ENCODE data around the gene FCER2.

Gene FCER2

DNA sequence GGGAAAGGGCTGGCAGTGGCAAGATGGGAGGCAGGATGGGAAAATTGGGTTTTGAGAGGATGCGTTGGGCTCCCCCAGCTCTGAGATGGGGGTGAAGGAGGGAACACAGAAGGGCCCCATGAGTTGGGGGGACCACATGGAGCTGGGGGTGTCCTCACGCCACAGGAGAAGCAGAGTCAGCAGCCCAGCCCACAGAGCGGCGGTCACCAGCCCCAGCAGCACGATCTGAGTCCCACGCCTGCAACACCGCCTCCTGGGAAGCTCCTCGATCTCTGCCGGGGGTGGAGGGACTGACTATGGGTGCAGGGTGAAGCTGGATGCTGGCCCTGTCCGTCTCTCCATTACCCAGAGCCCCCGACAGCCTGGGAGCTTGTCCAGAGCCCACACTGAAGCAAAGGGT lies 3.3 kb downstream of the FCER2 start:
- H3K27ac ChIP-seq, result no peak overlapping the region
- no peaks in the 10 kb centered on the region for H3K36me3 ChIP-seq (replicated peaks)
- no peak overlapping the region for H3K4me3 ChIP-seq (ENCODE audit: low read depth, low read length)
- no peak for TF ChIP-seq CTCF (IDR thresholded peaks at IDR 0.05; ENCODE audit: low read depth, low read length, missing control alignments)
- no peak for DNase-seq
- H3K27me3 ChIP-seq (replicated peaks), result no peaks in the 10 kb centered on the region
- in situ Hi-C loops (cut with HindIII; ENCODE audit: low pct_ligation_motif_present, low sequenced_read_pairs), result no loop called here

DNA sequence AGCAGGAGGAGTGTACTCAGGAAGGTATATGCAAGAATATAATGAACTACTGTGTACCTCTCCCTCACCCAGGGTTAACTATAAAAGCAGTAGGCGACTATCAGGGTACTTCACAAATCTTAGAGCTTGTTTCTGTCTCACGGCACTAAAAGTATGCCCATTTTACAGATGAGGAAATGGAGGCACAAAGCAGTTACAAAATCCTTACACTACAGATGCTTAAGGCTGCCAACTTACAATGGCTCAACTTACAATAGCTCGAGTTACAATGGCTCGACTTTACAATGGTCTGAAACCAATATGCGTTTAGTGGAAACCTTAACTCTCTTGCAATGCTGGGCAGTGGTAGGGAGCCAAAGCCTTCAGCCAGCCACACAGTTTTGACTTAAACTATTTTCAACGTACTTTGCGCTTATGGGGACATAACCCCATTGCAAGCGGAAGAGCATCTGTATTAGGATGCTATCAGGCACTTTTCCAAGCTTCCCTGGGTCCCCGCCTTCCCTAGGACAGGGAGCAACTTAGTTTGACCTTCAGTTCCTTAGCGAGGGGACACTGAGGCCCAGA lies 4.1 kb downstream of the FCER2 start:
- Histone ChIP-seq H3K27me3 (replicated peaks) (no peaks in the 10 kb centered on the region), H3K4me3 (ENCODE audit: low read depth, low read length) (no peak overlapping the region), H3K36me3 (replicated peaks) (no peaks in the 10 kb centered on the region), H3K27ac (no peak overlapping the region)
- TF ChIP-seq CTCF (IDR thresholded peaks at IDR 0.05; ENCODE audit: low read depth, low read length, missing control alignments), result no peak
- DNase-seq, result no peak
- in situ Hi-C loops (cut with HindIII; ENCODE audit: low pct_ligation_motif_present, low sequenced_read_pairs), result no loop called here

DNA sequence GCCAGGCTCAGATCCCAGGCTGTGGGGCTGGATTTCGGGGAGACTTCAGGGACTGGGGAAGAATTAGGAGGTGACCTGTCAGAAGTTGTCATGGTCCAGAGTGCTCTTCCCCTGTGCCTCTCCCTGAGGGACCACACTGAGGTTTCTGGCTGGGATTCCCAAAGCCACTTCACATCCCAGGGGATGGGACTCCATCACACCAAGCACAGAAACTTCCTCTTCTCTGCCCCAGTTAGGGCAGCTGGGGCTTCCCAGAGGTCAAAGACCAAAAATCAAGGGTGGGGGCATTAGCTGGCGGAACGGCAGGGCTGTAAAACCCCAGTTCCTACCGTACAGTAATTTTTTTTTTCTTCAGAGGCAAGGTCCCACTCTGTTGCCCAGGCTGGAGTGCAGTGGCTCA lies 7.4 kb downstream of the FCER2 start:
- no peaks in the 10 kb centered on the region for H3K36me3 ChIP-seq (replicated peaks)
- DNase-seq, result no peak
- in situ Hi-C loops (cut with HindIII; ENCODE audit: low pct_ligation_motif_present, low sequenced_read_pairs), result no loop called here
- H3K27me3 ChIP-seq (replicated peaks), result no peaks in the 10 kb centered on the region
- TF ChIP-seq CTCF (IDR thresholded peaks at IDR 0.05; ENCODE audit: low read depth, low read length, missing control alignments), result no peak
- H3K27ac ChIP-seq, result no peak overlapping the region
- no peak overlapping the region for H3K4me3 ChIP-seq (ENCODE audit: low read depth, low read length)

GRCh38 chr19:7692417-7693088 lies 9.4 kb downstream of the FCER2 start:
- no peaks in the 10 kb centered on the region for H3K27me3 ChIP-seq (replicated peaks)
- no peak overlapping the region for H3K27ac ChIP-seq
- no peak for DNase-seq
- no peak for TF ChIP-seq CTCF (IDR thresholded peaks at IDR 0.05; ENCODE audit: low read depth, low read length, missing control alignments)
- no peak overlapping the region for H3K4me3 ChIP-seq (ENCODE audit: low read depth, low read length)
- H3K36me3 ChIP-seq (replicated peaks), result no peaks in the 10 kb centered on the region
- in situ Hi-C loops (cut with HindIII; ENCODE audit: low pct_ligation_motif_present, low sequenced_read_pairs), result no loop called here

- DNase-seq, result no peak
- Histone ChIP-seq H3K4me3 (ENCODE audit: low read depth, low read length) (no peak overlapping the region), H3K36me3 (replicated peaks) (no peaks in the 10 kb centered on the region), H3K27ac (no peak overlapping the region), H3K27me3 (replicated peaks) (no peaks in the 10 kb centered on the region)
- in situ Hi-C loops (cut with HindIII; ENCODE audit: low pct_ligation_motif_present, low sequenced_read_pairs), result no loop called here
- TF ChIP-seq CTCF (IDR thresholded peaks at IDR 0.05; ENCODE audit: low read depth, low read length, missing control alignments), result no peak
These were observed 10.4 kb downstream of the FCER2 start for GRCh38 chr19:7691497-7691896.

- no peak for DNase-seq
- H3K27ac ChIP-seq, result no peak overlapping the region
- H3K27me3 ChIP-seq (replicated peaks), result no peaks in the 10 kb centered on the region
- TF ChIP-seq CTCF (IDR thresholded peaks at IDR 0.05; ENCODE audit: low read depth, low read length, missing control alignments), result no peak
- no peaks in the 10 kb centered on the region for H3K36me3 ChIP-seq (replicated peaks)
- in situ Hi-C loops (cut with HindIII; ENCODE audit: low pct_ligation_motif_present, low sequenced_read_pairs), result no loop called here
- H3K4me3 ChIP-seq (ENCODE audit: low read depth, low read length), result no peak overlapping the region
These were observed 11.1 kb downstream of the FCER2 start for GRCh38 chr19:7690779-7691258.
